Astrocyte (in vitro differentiated cells and primary cell): ENCODE data around the gene METTL22.

Experiments
- CTCF ChIP-seq: IDR thresholded peaks from 2 replicates; pipeline ENCODE4 v1.5.1; 2011; ENCODE audit warnings: low read depth, mild to moderate bottlenecking, inconsistent platforms, low read length, moderate library complexity; ENCODE audit not compliant: insufficient read depth
- EZH2 ChIP-seq: IDR thresholded peaks from 2 replicates; pipeline ENCODE4 v1.6.1; 2012; ENCODE audit warnings: mild to moderate bottlenecking, low read length, inconsistent platforms; ENCODE audit not compliant: insufficient read depth

- TF ChIP-seq EZH2 (no peak), CTCF (no peak)
These were observed 75.4 kb downstream of the METTL22 start for GRCh38 chr16:8696880-8697279.
